K562 (cell line): ENCODE measurements around the gene CTNNA3. TPM values are rescaled to one million over a fixed set of nuclear protein-coding genes. Genes with fewer than 3 reads are reported as not detected.

Source experiments
- ATAC-seq: fragments of 200-7000 bp; cut with Tn5 transposase; 3 replicates; pipeline ENCODE4 v1.9.1; 2020; ENCODE audit warnings: moderate library complexity
- BruUV-seq: library from RNA; stranded (reverse); fragments of 400-500 nt; replicated peaks from 2 replicates; lab custom pipeline; 2021; lab: Mats Ljungman, UMichigan
- CTCF ChIA-PET: fragments of 300-600 bp; formaldehyde crosslinking; extraction: SDS; loops from one replicate; lab custom pipeline; 2021; ENCODE audit warnings: low intra/inter-chr PET ratio; lab: Yijun Ruan, JAX
- POLR2A ChIA-PET: fragments of 300-600, 350-650 bp; sonication (Branson Sonifier 250); formaldehyde crosslinking; extraction: SDS; loops from one replicate; lab custom pipeline; 2021; ENCODE audit warnings: antibody characterized with exemption, inconsistent platforms; lab: Yijun Ruan, JAX
- DNase-seq, 4 experiments: peaks; one replicate each; pipeline versions ENCODE4 v3.0.0 to v3.0.0-alpha.2; 2011 to 2018; ENCODE audit warnings: low spot score in 3 of 4, mixed read lengths in 3 of 4; ENCODE audit errors: extremely low read depth in 1 of 4
- FAIRE-seq: peaks from 2 replicates; lab custom pipeline; 2011; peaks lifted over from hg19 to GRCh38; lab: Jason Lieb, UNC
- H2AFZ ChIP-seq: 2 replicates; pipeline ENCODE4 v1.6.0; 2011; ENCODE audit warnings: low read depth, low read length, control low read depth, inconsistent platforms
- H3K27ac ChIP-seq: fragments of 200-600 bp; 3 replicates; pipeline ENCODE4 v1.8.0; 2011; ENCODE audit warnings: low read depth, mild to moderate bottlenecking, control low read depth, inconsistent platforms, low read length, moderate library complexity, mixed read lengths; ENCODE audit errors: extremely low read depth
- H3K27me3 ChIP-seq, 2 experiments: fragments of 300-600 bp in 1 of 2; 2 replicates in 1 of 2; 3 replicates in 1 of 2; pipeline versions ENCODE4 v1.6.0 to v1.8.0; 2011; ENCODE audit warnings: inconsistent platforms in 2 of 2, low read length in 2 of 2, mild to moderate bottlenecking in 1 of 2, mixed read lengths in 1 of 2, moderate library complexity in 1 of 2; ENCODE audit not compliant: control insufficient read depth in 2 of 2, insufficient read depth in 2 of 2
- H3K36me3 ChIP-seq: fragments of 300-600 bp; 3 replicates; pipeline ENCODE4 v1.8.0; 2011; ENCODE audit warnings: mild to moderate bottlenecking, low read length, inconsistent platforms; ENCODE audit not compliant: control insufficient read depth, insufficient read depth
- H3K4me1 ChIP-seq, 2 experiments: fragments of 200-600 bp in 1 of 2; replicated peaks in 1 of 2; 2 replicates in 1 of 2; 3 replicates in 1 of 2; pipeline versions ENCODE4 v1.5.1 to v1.8.0; 2011; ENCODE audit warnings: inconsistent platforms in 2 of 2, low read length in 2 of 2, mild to moderate bottlenecking in 1 of 2, mixed read lengths in 1 of 2, moderate library complexity in 1 of 2; ENCODE audit not compliant: control insufficient read depth in 2 of 2, insufficient read depth in 2 of 2
- H3K4me2 ChIP-seq: 2 replicates; pipeline ENCODE4 v1.6.1; 2011; ENCODE audit warnings: low read length, control low read depth, inconsistent platforms, mixed read lengths; ENCODE audit not compliant: insufficient read depth
- H3K4me3 ChIP-seq: fragments of 200-600 bp; sonication (generic), shearing (Covaris generic); 2 replicates; pipeline ENCODE4 v1.5.1; 2016; ENCODE audit warnings: control low read depth, inconsistent platforms
- H3K79me2 ChIP-seq: fragments of 200-600 bp; 3 replicates; pipeline ENCODE4 v1.8.0; 2011; ENCODE audit warnings: low read length, inconsistent platforms; ENCODE audit not compliant: control insufficient read depth, insufficient read depth
- H3K9ac ChIP-seq, 2 experiments: 2 replicates each; pipeline versions ENCODE4 v1.6.0 to v1.6.1; 2011; ENCODE audit warnings: low read depth in 2 of 2, low read length in 2 of 2, control low read depth in 1 of 2, inconsistent platforms in 1 of 2, mild to moderate bottlenecking in 1 of 2, mixed read lengths in 1 of 2; ENCODE audit not compliant: insufficient read depth in 1 of 2
- H3K9me1 ChIP-seq: one replicate; pipeline ENCODE4 v1.6.0; 2011; ENCODE audit warnings: inconsistent platforms, mild to moderate bottlenecking, low read length, moderate library complexity; ENCODE audit not compliant: control insufficient read depth, insufficient read depth
- H3K9me3 ChIP-seq: replicated peaks from 2 replicates; pipeline ENCODE4 v1.5.1; 2011; ENCODE audit warnings: low read depth, low read length, inconsistent platforms; ENCODE audit not compliant: control insufficient read depth, insufficient read depth
- H4K20me1 ChIP-seq: replicated peaks from 2 replicates; pipeline ENCODE4 v1.6.1; 2011; ENCODE audit warnings: low read length, inconsistent platforms, mixed read lengths; ENCODE audit not compliant: control insufficient read depth, insufficient read depth
- BACH1 ChIP-seq: fragments of 200-800 bp; sonication (Bioruptor generic); IDR thresholded peaks from 2 replicates; pipeline ENCODE4 v1.6.1; 2016; ENCODE audit warnings: missing genetic modification characterization, missing compliant biosample characterization
- CLOCK ChIP-seq: fragments of 250-450 bp; sonication (Bioruptor Pico); IDR thresholded peaks from 2 replicates; pipeline ENCODE4 v1.4.0; 2020; ENCODE audit warnings: mild to moderate bottlenecking, moderate library complexity, borderline replicate concordance
- FUS ChIP-seq: fragments of 200-400 bp; formaldehyde crosslinking; optimal IDR thresholded peaks from 2 replicates; pipeline ENCODE3; 2017; ENCODE audit warnings: low read depth, low read length
- GATA2 ChIP-seq: sonication (generic); formaldehyde crosslinking; IDR thresholded peaks from 2 replicates; pipeline ENCODE4 v1.4.0; 2020; ENCODE audit warnings: mild to moderate bottlenecking, missing genetic modification reagents
- HCFC1 ChIP-seq: IDR thresholded peaks from 2 replicates; pipeline ENCODE4 v1.6.1; 2012; ENCODE audit warnings: low read depth, low read length, improper control_type of control experiment
- MAX ChIP-seq: sonication (generic); formaldehyde crosslinking; IDR thresholded peaks from 2 replicates; pipeline ENCODE4 v1.9.0; 2022; ENCODE audit warnings: mild to moderate bottlenecking, missing genetic modification reagents
- POLR2H ChIP-seq: IDR thresholded peaks from 2 replicates; pipeline ENCODE4 v1.6.1; 2016; ENCODE audit warnings: missing genetic modification characterization, low read depth, mild to moderate bottlenecking, control low read depth, missing compliant biosample characterization, moderate library complexity
- RBM25 ChIP-seq: fragments of 200-400 bp; formaldehyde crosslinking; IDR thresholded peaks from 2 replicates; pipeline ENCODE4 v1.6.1; 2018; ENCODE audit warnings: low read length, low read depth, moderate library complexity; ENCODE audit not compliant: severe bottlenecking
- RNF219 ChIP-seq: fragments of 250-450 bp; sonication (Bioruptor Pico); IDR thresholded peaks from 2 replicates; pipeline ENCODE4 v1.5.0; 2022; ENCODE audit warnings: mild to moderate bottlenecking
- WGBS: fragments of 100-300 bp; shearing (Covaris generic); methylation state at CpG from one replicate; pipeline ENCODE4 v1.1.6; 2016; ENCODE audit warnings: low coverage, mixed read lengths; ENCODE audit not compliant: insufficient coverage; ENCODE audit errors: missing lambda C conversion rate; 5-methylcytosine and 5-hydroxymethylcytosine counted together
- in situ Hi-C: fragments of 300-500 bp; cut with MboI; formaldehyde crosslinking; loops from 4 replicates; pipeline ENCODE4 v1.15.0; 2018; ENCODE audit warnings: inconsistent platforms, mixed read lengths
- intact Hi-C: fragments of 100-400 bp; cut with micrococcal nuclease; formaldehyde crosslinking; loops from 2 replicates; pipeline ENCODE4 v1.14.2; 2022
- polyA plus RNA-seq, 8 experiments: library from polyadenylated mRNA; depleted of rRNA in 4 of 8; stranded (reverse) in 5 of 8; unstranded in 3 of 8; fragments of >200 nt; fragmentation: Nextera tagmentation in 2 of 8; fragmentation: Illumina TruSeq in 1 of 8; extraction: Ambion mirVana in 2 of 8; extraction: Trizol in 1 of 8; gene quantifications; 2 replicates each; pipeline versions ENCODE4 v1.2.1 to v1.2.3, GENCODE V29; 2011 to 2014; ENCODE audit warnings: inconsistent platforms in 1 of 8, missing spikeins in 1 of 8
- total RNA-seq, 7 experiments: library from RNA; depleted of rRNA in 6 of 7; stranded (reverse); fragments of >200 nt in 6 of 7; fragmentation: Illumina TruSeq in 2 of 7; extraction: Trizol in 2 of 7; gene quantifications; 2 replicates each; pipeline versions ENCODE4 v1.2.1 to v1.2.3, GENCODE V29; 2011 to 2021; ENCODE audit warnings: low replicate concordance in 1 of 7
- TF ChIP-seq, protein P1 (sequence below): IDR thresholded peaks from 3 replicates; pipeline ENCODE4 v1.6.1; 2011; ENCODE audit warnings: borderline replicate concordance, mild to moderate bottlenecking, moderate library complexity; ENCODE audit not compliant: insufficient read length; ENCODE audit errors: extremely low read depth

Gene CTNNA3
- total and polyA plus RNA-seq, 9 of the 15 experiments (the other 6 are each of a cell fraction or from before 2014, with no cell fraction given): 0.04 TPM; not detected in 8

DNA sequence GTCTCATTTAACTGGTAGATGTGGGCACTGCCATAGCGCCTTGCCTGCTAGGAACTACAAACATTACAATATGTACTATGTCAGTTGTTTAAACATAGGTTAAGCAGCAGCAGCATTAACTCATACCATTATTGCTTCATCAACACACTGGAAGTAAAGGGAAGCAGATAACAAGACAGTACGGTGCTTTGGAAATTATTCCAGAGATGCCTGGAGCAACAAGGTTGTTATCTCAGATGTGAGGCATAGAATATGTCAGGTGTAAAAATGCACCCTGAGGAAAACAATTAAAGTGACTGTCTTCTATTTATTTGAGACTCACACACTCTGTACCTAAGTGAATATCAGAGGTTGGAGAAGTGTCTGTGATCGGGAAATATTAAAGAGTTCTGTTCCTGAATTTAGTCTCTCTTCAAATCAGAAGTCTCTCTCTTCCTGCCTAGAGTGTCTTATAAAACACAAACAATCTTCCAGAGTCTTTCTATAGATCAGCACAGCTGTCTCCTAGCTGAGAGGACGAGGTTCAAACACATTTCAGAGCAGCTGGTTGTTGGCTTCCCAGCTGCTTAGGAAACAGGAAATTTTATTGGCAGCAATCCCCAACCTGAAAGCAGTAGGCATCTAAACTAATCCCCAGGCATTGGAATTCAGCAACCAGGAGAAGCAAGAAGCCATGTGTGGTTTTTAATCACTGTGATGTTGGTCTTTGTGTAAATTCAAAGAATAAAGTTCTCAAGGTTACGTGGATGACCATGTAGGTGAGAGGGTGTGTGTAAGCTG lies 1764.5 kb downstream of the CTNNA3 start:
- CTCF ChIA-PET: no interaction called here
- DNase-seq (no peak), ATAC-seq (no peak), FAIRE-seq (no peak)
- H3K27me3 ChIP-seq: no peaks in the 10 kb centered on the region
- intact Hi-C loops (no loop called here), in situ Hi-C loops (no loop called here)
- H3K79me2 ChIP-seq: no peaks in the 10 kb centered on the region
- H3K9me3 ChIP-seq: no peaks in the 10 kb centered on the region
- H3K27ac ChIP-seq: no peak overlapping the region
- POLR2A ChIA-PET: no interaction called here
- no peaks in the 10 kb centered on the region for H3K4me1 ChIP-seq
- H3K36me3 ChIP-seq: no peaks in the 10 kb centered on the region
- H3K9ac ChIP-seq: no peak overlapping the region
- no peaks in the 10 kb centered on the region for H4K20me1 ChIP-seq
- no peak overlapping the region for H2AFZ ChIP-seq
- no peaks in the 10 kb centered on the region for H3K9me1 ChIP-seq
- no peak overlapping the region for H3K4me3 ChIP-seq
- 0% methylated on average over 5 of the region's 5 CpGs for WGBS
- H3K4me2 ChIP-seq: no peak overlapping the region
- BruUV-seq: no TSS peak
- TF ChIP-seq, protein P1, sequence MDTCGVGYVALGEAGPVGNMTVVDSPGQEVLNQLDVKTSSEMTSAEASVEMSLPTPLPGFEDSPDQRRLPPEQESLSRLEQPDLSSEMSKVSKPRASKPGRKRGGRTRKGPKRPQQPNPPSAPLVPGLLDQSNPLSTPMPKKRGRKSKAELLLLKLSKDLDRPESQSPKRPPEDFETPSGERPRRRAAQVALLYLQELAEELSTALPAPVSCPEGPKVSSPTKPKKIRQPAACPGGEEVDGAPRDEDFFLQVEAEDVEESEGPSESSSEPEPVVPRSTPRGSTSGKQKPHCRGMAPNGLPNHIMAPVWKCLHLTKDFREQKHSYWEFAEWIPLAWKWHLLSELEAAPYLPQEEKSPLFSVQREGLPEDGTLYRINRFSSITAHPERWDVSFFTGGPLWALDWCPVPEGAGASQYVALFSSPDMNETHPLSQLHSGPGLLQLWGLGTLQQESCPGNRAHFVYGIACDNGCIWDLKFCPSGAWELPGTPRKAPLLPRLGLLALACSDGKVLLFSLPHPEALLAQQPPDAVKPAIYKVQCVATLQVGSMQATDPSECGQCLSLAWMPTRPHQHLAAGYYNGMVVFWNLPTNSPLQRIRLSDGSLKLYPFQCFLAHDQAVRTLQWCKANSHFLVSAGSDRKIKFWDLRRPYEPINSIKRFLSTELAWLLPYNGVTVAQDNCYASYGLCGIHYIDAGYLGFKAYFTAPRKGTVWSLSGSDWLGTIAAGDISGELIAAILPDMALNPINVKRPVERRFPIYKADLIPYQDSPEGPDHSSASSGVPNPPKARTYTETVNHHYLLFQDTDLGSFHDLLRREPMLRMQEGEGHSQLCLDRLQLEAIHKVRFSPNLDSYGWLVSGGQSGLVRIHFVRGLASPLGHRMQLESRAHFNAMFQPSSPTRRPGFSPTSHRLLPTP: no peak
- TF ChIP-seq RNF219 (CRISPR knock-in tag) (no peak), MAX (CRISPR knock-in tag) (no peak), FUS (no peak), HCFC1 (no peak), RBM25 (no peak), BACH1 (tag) (no peak), POLR2H (no peak), CLOCK (CRISPR knock-in tag) (no peak), GATA2 (CRISPR knock-in tag) (no peak)
- TF ChIP-seq, all 486 proteins: peak for 0
